Naive thymus-derived CD8-positive, alpha-beta T cell (primary cell): Measurements from ENCODE around the gene TIMM10. TPM values are rescaled to one million over a fixed set of nuclear protein-coding genes. Genes with fewer than 3 reads are reported as not detected.

ENCODE experiments used
- ATAC-seq, 2 donors: fragments of 150-1000 bp; cut with Tn5 transposase in 1 of 2; sonication (Bioruptor Pico), chemical (Tn5 transposase) in 1 of 2; 1 replicate in 1 of 2; 2 replicates in 1 of 2; pipeline ENCODE4 v1.10.0; 2021; ENCODE audit warnings: mild to moderate bottlenecking in 2 of 2, moderate library complexity in 2 of 2
- POLR2A ChIA-PET: fragments of 350-600 bp; sonication (Branson Sonifier 250); formaldehyde crosslinking; loops from one replicate; lab custom pipeline; 2021; ENCODE audit warnings: antibody characterized with exemption; lab: Charles Lee
- DNase-seq, 10 donors: peaks; one replicate each; pipeline versions ENCODE4 v3.0.0 to v3.0.0-alpha.2; 2020 to 2022
- H3K27ac Mint-ChIP-seq, 10 donors: one replicate each; pipeline ENCODE4 v1.8.0; 2020 to 2022; ENCODE audit warnings: mild to moderate bottlenecking in 10 of 10, mixed read lengths in 10 of 10, moderate library complexity in 4 of 10, inconsistent platforms in 1 of 10
- H3K27me3 Mint-ChIP-seq, 5 donors: one replicate each; pipeline ENCODE4 v1.8.0; 2021 to 2022; ENCODE audit warnings: mixed read lengths in 5 of 5
- H3K36me3 Mint-ChIP-seq, 3 donors: one replicate each; pipeline ENCODE4 v1.8.0; 2020 to 2022; ENCODE audit warnings: mixed read lengths in 3 of 3, mild to moderate bottlenecking in 2 of 3, inconsistent platforms in 1 of 3
- H3K4me1 Mint-ChIP-seq, 4 donors: one replicate each; pipeline ENCODE4 v1.8.0; 2021 to 2022; ENCODE audit warnings: mixed read lengths in 4 of 4
- H3K4me3 Mint-ChIP-seq, 10 donors: one replicate each; pipeline ENCODE4 v1.8.0; 2020 to 2022; ENCODE audit warnings: mild to moderate bottlenecking in 10 of 10, mixed read lengths in 10 of 10, moderate library complexity in 6 of 10, inconsistent platforms in 1 of 10
- H3K9me3 Mint-ChIP-seq, 9 donors: one replicate each; pipeline ENCODE4 v1.8.0; 2020 to 2022; ENCODE audit warnings: mixed read lengths in 9 of 9, mild to moderate bottlenecking in 3 of 9, inconsistent platforms in 1 of 9, moderate library complexity in 1 of 9
- polyA plus RNA-seq, 3 donors: library from polyadenylated mRNA; unstranded; fragments of 300-500 nt; fragmentation: Illumina TruSeq; gene quantifications; one replicate each; pipeline ENCODE4 v1.2.3, GENCODE V29; 2021
- total RNA-seq, 8 experiments: library from RNA in 2 of 8; stranded (reverse) in 2 of 8; gene quantifications; one replicate each; pipeline ENCODE4 v1.2.3 and lab custom pipeline; 2021 to 2026

Gene TIMM10
- total and polyA plus RNA-seq, 5 experiments from 2014 or later = 26.6 to 86.5 (median 66.1) TPM

DNA sequence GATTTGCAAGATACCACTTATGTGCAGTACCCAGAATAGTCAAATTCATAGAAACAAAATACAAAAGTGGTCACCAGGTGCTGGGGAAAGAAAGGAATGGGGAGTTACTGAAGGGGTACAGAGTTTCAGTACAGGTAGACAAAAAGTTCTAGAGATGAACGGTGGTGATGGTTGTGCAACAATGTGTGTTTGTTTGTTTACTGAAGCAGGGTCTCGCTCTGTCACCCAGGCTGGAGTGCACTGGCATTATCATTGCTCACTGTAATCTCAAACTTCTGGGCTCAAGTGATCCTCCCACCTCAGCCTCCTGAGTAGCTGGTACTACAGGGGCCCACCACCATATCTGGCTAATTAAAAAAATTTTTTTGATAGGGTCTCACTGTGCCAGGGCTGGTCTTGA lies 24.8 kb upstream of the TIMM10 start:
- POLR2A ChIA-PET = no interaction called here
- Mint-ChIP-seq H3K36me3 (peaks cover 0 to 95% (median 27%) of the 10 kb centered on the region in 3 donors), H3K9me3 (no peaks in the 10 kb centered on the region), H3K4me3 (no peak overlapping the region), H3K27me3 (no peaks in the 10 kb centered on the region), H3K27ac (peak overlapping the region in 6 of 10 donors; percentile 3 to 86 (median 22)), H3K4me1 (peaks cover 4 to 16% (median 7%) of the 10 kb centered on the region in 4 donors)
- DNase-seq (no peak), ATAC-seq (no peak)

DNA sequence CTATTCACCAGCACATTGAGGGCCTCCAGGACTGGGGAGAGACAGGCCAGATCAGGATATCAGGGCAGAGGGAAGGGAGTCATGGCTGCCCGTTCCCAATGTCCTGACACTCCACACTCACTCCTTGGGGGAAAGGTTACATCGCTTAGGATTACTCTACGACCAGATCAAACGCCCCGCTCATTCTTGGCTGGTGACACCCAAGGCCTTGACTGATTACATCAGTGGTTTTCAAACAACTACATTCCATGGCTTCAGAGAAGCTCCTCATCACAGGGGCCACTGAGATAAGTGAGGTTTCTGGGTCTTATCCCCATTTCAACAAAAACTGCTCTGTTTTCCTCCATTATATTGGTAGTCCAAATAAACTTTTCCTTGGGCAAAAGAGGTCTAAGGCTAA lies 21.9 kb upstream of the TIMM10 start:
- Mint-ChIP-seq H3K4me1 (peaks cover 8 to 10% (median 9%) of the 10 kb centered on the region in 4 donors), H3K36me3 (peaks cover 0 to 90% (median 19%) of the 10 kb centered on the region in 3 donors), H3K4me3 (no peak overlapping the region), H3K27ac (peak overlapping the region in 3 of 10 donors; percentile 60 to 74 (median 72)), H3K9me3 (no peaks in the 10 kb centered on the region), H3K27me3 (no peaks in the 10 kb centered on the region)
- no peak for ATAC-seq
- DNase-seq = no peak
- POLR2A ChIA-PET = no interaction called here

DNA sequence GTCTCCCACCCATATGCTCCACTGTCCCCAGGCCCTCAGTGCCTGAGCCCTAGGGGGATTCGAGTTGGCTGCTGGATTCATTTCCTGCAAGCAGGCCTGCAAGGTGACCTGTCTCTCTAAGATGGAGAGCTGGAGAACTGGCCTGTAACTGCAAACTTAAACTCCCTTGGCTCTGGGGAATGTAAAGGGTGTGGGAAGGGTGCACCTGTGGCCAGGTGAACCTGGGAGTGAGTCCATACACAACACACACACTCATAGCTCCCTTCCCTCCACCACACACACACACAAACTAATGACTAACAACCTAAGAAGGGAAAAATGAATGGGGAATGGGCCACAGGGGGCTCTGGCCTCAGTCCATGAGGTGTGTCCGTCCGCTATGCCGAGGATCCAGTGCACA lies 21.4 kb upstream of the TIMM10 start:
- peaks cover 11 to 15% (median 13%) of the 10 kb centered on the region in 4 donors for H3K4me1 Mint-ChIP-seq
- DNase-seq (no peak), ATAC-seq (no peak)
- H3K27ac Mint-ChIP-seq = peak overlapping the region in 7 of 10 donors; percentile 5 to 74 (median 43)
- POLR2A ChIA-PET = no interaction called here
- H3K9me3 Mint-ChIP-seq = no peaks in the 10 kb centered on the region
- peaks cover 0 to 89% (median 17%) of the 10 kb centered on the region in 3 donors for H3K36me3 Mint-ChIP-seq
- no peak overlapping the region for H3K4me3 Mint-ChIP-seq
- H3K27me3 Mint-ChIP-seq = no peaks in the 10 kb centered on the region

DNA sequence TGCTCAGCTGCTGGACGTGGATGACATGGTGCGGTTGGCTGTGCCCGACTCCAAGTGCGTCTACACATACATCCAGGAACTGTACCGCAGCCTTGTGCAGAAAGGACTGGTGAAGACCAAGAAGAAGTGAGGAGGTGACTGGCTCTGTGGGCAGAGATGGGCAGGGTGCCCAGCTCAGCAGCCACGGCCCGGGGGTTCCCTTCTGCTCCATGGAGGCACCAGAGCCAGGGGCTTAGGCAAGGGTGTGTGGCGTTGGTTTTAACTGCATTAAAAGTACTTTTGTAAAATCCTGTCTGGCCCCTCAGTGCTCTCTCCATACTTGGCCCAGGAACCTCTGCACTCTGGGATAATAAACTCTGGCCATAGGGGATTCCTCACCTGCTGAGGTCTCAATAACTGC lies 19.4 kb upstream of the TIMM10 start:
- no peaks in the 10 kb centered on the region for H3K27me3 Mint-ChIP-seq
- POLR2A ChIA-PET = no interaction called here
- H3K4me1 Mint-ChIP-seq = peaks cover 8 to 13% (median 9%) of the 10 kb centered on the region in 4 donors
- no peak overlapping the region for H3K4me3 Mint-ChIP-seq
- ATAC-seq = no peak
- H3K27ac Mint-ChIP-seq = peak overlapping the region in 4 of 10 donors; percentile 40 to 70 (median 59)
- H3K9me3 Mint-ChIP-seq = no peaks in the 10 kb centered on the region
- peaks cover 0 to 70% (median 13%) of the 10 kb centered on the region in 3 donors for H3K36me3 Mint-ChIP-seq
- no peak for DNase-seq

GRCh38 chr11:57547854-57548377 lies 17.4 kb upstream of the TIMM10 start:
- Mint-ChIP-seq H3K9me3 (no peaks in the 10 kb centered on the region), H3K27me3 (no peaks in the 10 kb centered on the region), H3K27ac (peak overlapping the region in 8 of 10 donors; percentile 64 to 83 (median 79)), H3K36me3 (peaks cover 0 to 51% (median 5%) of the 10 kb centered on the region in 3 donors), H3K4me1 (peaks cover 8 to 13% (median 11%) of the 10 kb centered on the region in 4 donors), H3K4me3 (no peak overlapping the region)
- no peak for DNase-seq
- ATAC-seq = peak in 1 of 2 donors; percentile 39
- POLR2A ChIA-PET = interaction anchor here (0.7 kb wide), 1 partner anchor 20 kb away, joined by 3 read pairs; no protein-coding TSS in a partner anchor

GRCh38 chr11:57546869-57547475 lies 16.4 kb upstream of the TIMM10 start:
- no peak for DNase-seq
- no peaks in the 10 kb centered on the region for H3K9me3 Mint-ChIP-seq
- POLR2A ChIA-PET = interaction anchor here (0.7 kb wide), 1 partner anchor 19 kb away, joined by 3 read pairs; no protein-coding TSS in a partner anchor
- peaks cover 0 to 42% (median 2%) of the 10 kb centered on the region in 3 donors for H3K36me3 Mint-ChIP-seq
- H3K4me3 Mint-ChIP-seq = no peak overlapping the region
- no peaks in the 10 kb centered on the region for H3K27me3 Mint-ChIP-seq
- peaks cover 8 to 15% (median 13%) of the 10 kb centered on the region in 4 donors for H3K4me1 Mint-ChIP-seq
- ATAC-seq = no peak
- H3K27ac Mint-ChIP-seq = peak overlapping the region in 8 of 10 donors; percentile 63 to 85 (median 76)

GRCh38 chr11:57546451-57546850 lies 15.9 kb upstream of the TIMM10 start:
- Mint-ChIP-seq H3K9me3 (no peaks in the 10 kb centered on the region), H3K4me3 (no peak overlapping the region), H3K27me3 (no peaks in the 10 kb centered on the region), H3K4me1 (peaks cover 8 to 15% (median 13%) of the 10 kb centered on the region in 4 donors), H3K27ac (peak overlapping the region in 3 of 10 donors; percentile 33 to 80 (median 77)), H3K36me3 (peaks cover 0 to 36% (median 0%) of the 10 kb centered on the region in 3 donors)
- POLR2A ChIA-PET = interaction anchor here (0.5 kb wide), 1 partner anchor 71 kb away, joined by 3 read pairs; no protein-coding TSS in a partner anchor
- ATAC-seq (no peak), DNase-seq (no peak)

DNA sequence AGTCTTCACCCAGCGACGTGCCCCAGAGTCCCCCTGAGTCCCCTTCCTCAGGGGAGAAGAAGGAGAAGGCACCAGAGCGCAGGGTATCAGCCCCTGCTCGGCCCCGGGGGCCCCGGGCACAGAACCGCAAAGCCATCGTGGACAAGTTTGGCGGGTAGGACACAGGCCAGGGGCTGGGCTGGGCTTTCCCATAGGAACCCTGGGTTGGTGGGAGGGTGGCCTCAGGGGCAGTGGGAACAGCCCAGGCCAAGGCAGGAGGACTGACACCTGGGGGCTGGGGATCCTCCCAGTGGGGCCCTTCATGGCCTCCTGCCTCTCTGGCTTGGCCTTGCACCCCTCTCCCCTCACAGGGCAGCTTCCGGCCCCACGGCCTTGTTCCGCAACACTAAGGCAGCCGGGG lies 15.3 kb upstream of the TIMM10 start:
- DNase-seq (no peak), ATAC-seq (no peak)
- Mint-ChIP-seq H3K4me1 (peaks cover 8 to 15% (median 13%) of the 10 kb centered on the region in 4 donors), H3K9me3 (no peaks in the 10 kb centered on the region), H3K4me3 (no peak overlapping the region), H3K27ac (peak overlapping the region in 2 of 10 donors; percentile 51 to 86), H3K36me3 (peaks cover 0 to 32% (median 0%) of the 10 kb centered on the region in 3 donors), H3K27me3 (no peaks in the 10 kb centered on the region)
- POLR2A ChIA-PET = interaction anchor here (0.5 kb wide), 1 partner anchor 71 kb away, joined by 3 read pairs; no protein-coding TSS in a partner anchor

GRCh38 chr11:57544566-57544965 lies 14.0 kb upstream of the TIMM10 start:
- Mint-ChIP-seq H3K36me3 (peaks cover 0 to 22% (median 0%) of the 10 kb centered on the region in 3 donors), H3K27me3 (no peaks in the 10 kb centered on the region)

DNA sequence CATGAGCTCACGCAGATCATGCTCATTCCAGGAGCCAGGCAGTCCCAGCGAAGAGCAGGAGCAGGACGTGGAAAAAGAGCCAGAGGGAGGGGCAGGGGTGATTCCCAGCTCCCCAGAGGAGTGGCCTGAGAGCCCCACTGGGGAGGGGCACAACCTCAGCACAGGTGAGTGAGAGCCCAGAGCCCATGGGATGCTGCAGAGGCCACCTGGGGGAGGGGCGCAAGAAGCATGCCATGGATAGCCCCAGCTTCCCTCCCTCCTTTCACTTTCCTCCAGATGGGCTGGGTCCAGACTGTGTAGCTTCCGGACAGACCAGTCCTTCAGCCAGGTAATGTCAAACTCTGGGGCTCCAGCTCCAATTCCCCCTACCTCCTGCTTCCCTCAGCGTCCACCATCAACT lies 13.0 kb upstream of the TIMM10 start:
- H3K9me3 Mint-ChIP-seq = no peaks in the 10 kb centered on the region
- DNase-seq = no peak
- H3K4me1 Mint-ChIP-seq = peaks cover 7 to 15% (median 12%) of the 10 kb centered on the region in 4 donors
- no peak overlapping the region for H3K4me3 Mint-ChIP-seq
- H3K36me3 Mint-ChIP-seq = peaks cover 0 to 15% (median 0%) of the 10 kb centered on the region in 3 donors
- ATAC-seq = no peak
- peak overlapping the region in 3 of 10 donors; percentile 40 to 82 (median 49) for H3K27ac Mint-ChIP-seq
- POLR2A ChIA-PET = no interaction called here
- no peaks in the 10 kb centered on the region for H3K27me3 Mint-ChIP-seq

More at GRCh38 chr11:57544566-57544965, 14.0 kb upstream of the TIMM10 start:
- ATAC-seq (no peak), DNase-seq (no peak)
- Mint-ChIP-seq H3K4me1 (peaks cover 8 to 15% (median 12%) of the 10 kb centered on the region in 4 donors), H3K27ac (peak overlapping the region in 3 of 10 donors; percentile 34 to 51 (median 37)), H3K4me3 (no peak overlapping the region), H3K9me3 (no peaks in the 10 kb centered on the region)
- POLR2A ChIA-PET = no interaction called here

GRCh38 chr11:57542582-57542981 lies 12.0 kb upstream of the TIMM10 start:
- H3K36me3 Mint-ChIP-seq = peaks cover 0 to 11% (median 3%) of the 10 kb centered on the region in 3 donors
- peak overlapping the region in 1 of 10 donors; percentile 9 for H3K27ac Mint-ChIP-seq
- H3K27me3 Mint-ChIP-seq = no peaks in the 10 kb centered on the region
- H3K9me3 Mint-ChIP-seq = no peaks in the 10 kb centered on the region
- no peak overlapping the region for H3K4me3 Mint-ChIP-seq
- peaks cover 4 to 13% (median 7%) of the 10 kb centered on the region in 4 donors for H3K4me1 Mint-ChIP-seq
- ATAC-seq (no peak), DNase-seq (no peak)
- POLR2A ChIA-PET = no interaction called here

DNA sequence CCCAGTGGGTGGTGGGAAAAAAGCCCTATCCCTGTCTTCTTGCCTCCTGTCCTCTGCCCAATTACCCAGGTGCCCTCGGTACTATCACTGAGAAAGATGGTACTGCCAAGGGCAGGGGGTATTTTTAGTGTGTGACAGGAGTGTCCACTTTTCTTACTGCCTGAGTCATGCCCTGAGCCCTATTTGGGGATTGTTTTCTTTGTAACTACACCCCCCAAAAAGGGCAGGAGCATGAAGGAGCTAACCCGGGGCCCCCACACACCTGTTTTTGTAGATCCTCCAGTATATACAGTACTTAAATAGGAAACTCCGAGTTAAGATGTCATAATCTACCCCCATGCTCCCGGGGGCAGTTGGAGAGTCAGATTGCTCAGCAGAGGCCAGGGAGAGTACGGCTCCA lies 10.6 kb upstream of the TIMM10 start:
- H3K27ac Mint-ChIP-seq = no peak overlapping the region

DNA sequence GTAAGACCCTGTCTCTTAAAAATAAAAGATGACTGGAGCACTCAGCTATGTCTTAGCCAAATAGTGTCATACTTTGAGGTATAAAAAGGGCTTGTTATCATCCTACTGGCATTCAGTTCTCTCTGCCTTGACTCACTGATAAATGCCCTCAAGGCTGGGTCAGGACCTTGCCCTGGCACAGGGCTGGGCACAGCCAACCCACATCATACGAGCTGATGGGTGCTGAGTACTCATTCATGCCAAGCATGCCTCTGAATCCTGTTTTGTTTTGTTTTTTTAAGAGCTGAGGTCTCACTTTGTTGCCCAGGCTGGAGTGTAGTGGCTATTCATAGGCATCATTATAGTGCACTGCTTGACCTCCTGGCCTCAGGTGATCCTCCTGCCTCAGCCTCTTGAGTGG lies 8.8 kb upstream of the TIMM10 start:
- Mint-ChIP-seq H3K27me3 (no peaks in the 10 kb centered on the region), H3K4me1 (peaks cover 0 to 7% (median 3%) of the 10 kb centered on the region in 4 donors), H3K36me3 (peaks cover 0 to 6% (median 3%) of the 10 kb centered on the region in 3 donors), H3K27ac (peak overlapping the region in 1 of 10 donors; percentile 61), H3K4me3 (no peak overlapping the region), H3K9me3 (no peaks in the 10 kb centered on the region)
- ATAC-seq (no peak), DNase-seq (no peak)
- POLR2A ChIA-PET = no interaction called here

More for the DNA sequence above, 10.6 kb upstream of the TIMM10 start:
- Mint-ChIP-seq H3K4me1 (peaks cover 0 to 7% (median 3%) of the 10 kb centered on the region in 4 donors), H3K4me3 (no peak overlapping the region), H3K27me3 (no peaks in the 10 kb centered on the region), H3K9me3 (no peaks in the 10 kb centered on the region), H3K36me3 (peaks cover 0 to 6% (median 3%) of the 10 kb centered on the region in 3 donors)
- no peak for ATAC-seq
- DNase-seq = no peak
- POLR2A ChIA-PET = interaction anchor here (0.6 kb wide), 1 partner anchor 374 kb away, joined by 3 read pairs; no protein-coding TSS in a partner anchor
